HEK293T (cell line): ENCODE measurements around the gene TYMP.

ENCODE experiments used
- CTCF ChIA-PET: fragments of 350-600 bp; formaldehyde crosslinking; extraction: SDS; loops from one replicate; lab custom pipeline; 2021; ENCODE audit warnings: antibody characterized with exemption, inconsistent platforms; lab: Yijun Ruan, JAX
- POLR2A ChIA-PET: fragments of 350-600 bp; formaldehyde crosslinking; extraction: SDS; loops from one replicate; lab custom pipeline; 2020; ENCODE audit warnings: antibody characterized with exemption, inconsistent platforms; lab: Yijun Ruan, JAX
- DNase-seq: peaks from one replicate; pipeline ENCODE4 v3.0.0; 2012; ENCODE audit warnings: mixed read lengths; ENCODE audit errors: extremely low spot score
- ARNT ChIP-seq: fragments of 450-650 bp; IDR thresholded peaks from 2 replicates; pipeline ENCODE4 v1.6.1; 2017; ENCODE audit warnings: mild to moderate bottlenecking
- BHLHE40 ChIP-seq: fragments of 450-650 bp; IDR thresholded peaks from 2 replicates; pipeline ENCODE4 v1.6.1; 2016; ENCODE audit warnings: mild to moderate bottlenecking, moderate library complexity, borderline replicate concordance
- CTBP1 ChIP-seq: fragments of 450-650 bp; IDR thresholded peaks from 2 replicates; pipeline ENCODE4 v1.6.1; 2016; ENCODE audit warnings: borderline replicate concordance
- ELF4 ChIP-seq: fragments of 450-650 bp; IDR thresholded peaks from 2 replicates; pipeline ENCODE4 v1.6.1; 2017; ENCODE audit warnings: antibody characterized with exemption
- FOXA1 ChIP-seq: fragments of 450-650 bp; IDR thresholded peaks from 2 replicates; pipeline ENCODE4 v1.6.1; 2016; ENCODE audit warnings: mild to moderate bottlenecking
- FOXK2 ChIP-seq: fragments of 450-650 bp; IDR thresholded peaks from 2 replicates; pipeline ENCODE4 v1.6.1; 2016; ENCODE audit warnings: mild to moderate bottlenecking
- FOXM1 ChIP-seq: fragments of 450-650 bp; IDR thresholded peaks from 2 replicates; pipeline ENCODE4 v1.6.1; 2017; ENCODE audit warnings: mild to moderate bottlenecking, borderline replicate concordance
- HDGF ChIP-seq: fragments of 450-650 bp; IDR thresholded peaks from 2 replicates; pipeline ENCODE4 v1.6.1; 2017; ENCODE audit warnings: antibody characterized with exemption, borderline replicate concordance
- L3MBTL2 ChIP-seq: fragments of 450-650 bp; conservative IDR thresholded peaks from 2 replicates; pipeline ENCODE4 v1.6.1; 2016; ENCODE audit warnings: mild to moderate bottlenecking
- LEF1 ChIP-seq: fragments of 450-650 bp; IDR thresholded peaks from 2 replicates; pipeline ENCODE4 v1.6.1; 2017; ENCODE audit warnings: mild to moderate bottlenecking, borderline replicate concordance
- NFRKB ChIP-seq: fragments of 450-650 bp; IDR thresholded peaks from 2 replicates; pipeline ENCODE4 v1.6.1; 2016; ENCODE audit warnings: mild to moderate bottlenecking, moderate library complexity
- SP1 ChIP-seq: fragments of 450-650 bp; IDR thresholded peaks from 2 replicates; pipeline ENCODE4 v1.6.1; 2017
- SUZ12 ChIP-seq: fragments of 450-650 bp; IDR thresholded peaks from 2 replicates; pipeline ENCODE4 v1.6.1; 2016; ENCODE audit warnings: mild to moderate bottlenecking
- TARDBP ChIP-seq: fragments of 450-650 bp; IDR thresholded peaks from 2 replicates; pipeline ENCODE4 v1.6.1; 2016
- ZNF384 ChIP-seq: fragments of 450-650 bp; IDR thresholded peaks from 2 replicates; pipeline ENCODE4 v1.6.1; 2016
- TF ChIP-seq, protein P1 (sequence below): fragments of 450-650 bp; IDR thresholded peaks from 2 replicates; pipeline ENCODE4 v1.6.1; 2016

TYMP gene

DNA sequence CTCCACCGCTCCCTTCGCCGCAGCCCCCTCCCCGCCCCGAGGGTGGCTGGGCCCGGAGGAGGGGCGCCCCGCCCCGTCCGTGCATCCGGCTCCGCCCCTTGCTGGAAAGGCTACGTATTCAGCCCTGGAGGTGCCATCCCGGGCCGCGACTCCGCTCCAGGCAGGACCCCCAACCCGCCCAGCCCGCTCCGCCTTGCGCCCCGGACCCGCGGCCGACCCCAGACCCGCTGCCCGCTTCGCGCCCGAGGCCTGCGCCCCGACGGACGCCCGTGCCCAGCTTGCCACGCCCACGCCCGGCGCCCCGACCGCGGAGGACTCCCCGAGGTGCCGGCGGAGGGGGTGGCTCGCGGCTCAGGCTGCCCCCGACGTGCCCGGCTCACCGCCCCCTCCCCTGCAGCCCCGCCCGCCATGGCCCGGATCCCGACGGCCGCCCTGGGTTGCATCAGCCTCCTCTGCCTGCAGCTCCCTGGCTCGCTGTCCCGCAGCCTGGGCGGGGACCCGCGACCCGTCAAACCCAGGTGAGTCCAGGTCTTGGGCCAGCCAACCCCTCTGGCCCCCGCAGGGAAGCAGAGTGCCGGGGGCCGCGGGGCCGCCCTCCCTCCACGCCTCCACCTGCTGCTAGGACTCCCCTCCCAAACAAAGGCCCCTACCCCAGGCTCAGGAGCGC lies 48.2 kb downstream of the TYMP start, which contains the start of gene ADM2:
TSS of gene ADM2 (plus strand) at position 104 of the 667 bp plus-strand sequence. CDS start at position 409, 305 bp downstream.
- CTCF ChIA-PET = interaction anchor here (0.5 kb wide), 1 partner anchor 106 kb away, joined by 4 read pairs; no protein-coding TSS in a partner anchor
- DNase-seq = no peak
- POLR2A ChIA-PET = interaction anchor here (1.2 kb wide), 1 partner anchor 26 kb away, joined by 4 read pairs; the partner anchor contains the start of genes LMF2 and NCAPH2
- TF ChIP-seq FOXK2 (no peak), CTBP1 (no peak), NFRKB (no peak), L3MBTL2 (no peak), TARDBP (no peak), FOXM1 (no peak), BHLHE40 (no peak), ARNT (no peak), SP1 (no peak), ZNF384 (no peak), HDGF (no peak), FOXA1 (no peak), LEF1 (no peak), ELF4 (no peak), SUZ12 (no peak)
- TF ChIP-seq, protein P1, sequence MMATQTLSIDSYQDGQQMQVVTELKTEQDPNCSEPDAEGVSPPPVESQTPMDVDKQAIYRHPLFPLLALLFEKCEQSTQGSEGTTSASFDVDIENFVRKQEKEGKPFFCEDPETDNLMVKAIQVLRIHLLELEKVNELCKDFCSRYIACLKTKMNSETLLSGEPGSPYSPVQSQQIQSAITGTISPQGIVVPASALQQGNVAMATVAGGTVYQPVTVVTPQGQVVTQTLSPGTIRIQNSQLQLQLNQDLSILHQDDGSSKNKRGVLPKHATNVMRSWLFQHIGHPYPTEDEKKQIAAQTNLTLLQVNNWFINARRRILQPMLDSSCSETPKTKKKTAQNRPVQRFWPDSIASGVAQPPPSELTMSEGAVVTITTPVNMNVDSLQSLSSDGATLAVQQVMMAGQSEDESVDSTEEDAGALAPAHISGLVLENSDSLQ = no peak

DNA sequence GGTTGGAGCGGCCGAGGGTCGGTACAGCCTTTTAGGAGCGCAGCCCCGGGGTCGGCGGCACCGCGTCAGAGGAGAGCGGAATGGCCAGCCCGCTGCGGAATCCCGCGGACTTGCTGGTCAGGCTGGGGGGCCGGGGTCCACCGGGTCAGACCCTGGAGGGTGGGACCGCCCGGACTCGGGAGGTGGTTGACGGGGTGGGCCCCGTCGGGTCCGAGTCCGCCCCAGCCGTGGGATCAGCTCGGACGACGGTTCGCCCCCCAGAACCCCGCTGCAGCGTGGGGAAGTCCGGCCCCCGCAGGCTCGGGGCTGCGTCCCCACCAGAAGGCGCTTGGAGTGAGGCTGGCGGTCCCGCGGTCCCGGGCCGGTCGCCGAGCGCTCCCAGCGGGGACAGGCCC lies 48.8 kb downstream of the TYMP start:
- TF ChIP-seq SUZ12 = no peak
- no peak for TF ChIP-seq TARDBP
- TF ChIP-seq ZNF384 = no peak
- no peak for TF ChIP-seq FOXA1
- no peak for TF ChIP-seq ELF4
- no peak for TF ChIP-seq CTBP1
- no peak for TF ChIP-seq FOXK2
- no peak for DNase-seq
- ChIA-PET CTCF (interaction anchor here (0.5 to 1.1 kb wide), 2 partner anchors 9 to 106 kb away, joined by 4 read pairs; no protein-coding TSS in a partner anchor), POLR2A (interaction anchor here (1.2 kb wide), 1 partner anchor 27 kb away, joined by 4 read pairs; the partner anchor contains the start of genes LMF2 and NCAPH2)

DNA sequence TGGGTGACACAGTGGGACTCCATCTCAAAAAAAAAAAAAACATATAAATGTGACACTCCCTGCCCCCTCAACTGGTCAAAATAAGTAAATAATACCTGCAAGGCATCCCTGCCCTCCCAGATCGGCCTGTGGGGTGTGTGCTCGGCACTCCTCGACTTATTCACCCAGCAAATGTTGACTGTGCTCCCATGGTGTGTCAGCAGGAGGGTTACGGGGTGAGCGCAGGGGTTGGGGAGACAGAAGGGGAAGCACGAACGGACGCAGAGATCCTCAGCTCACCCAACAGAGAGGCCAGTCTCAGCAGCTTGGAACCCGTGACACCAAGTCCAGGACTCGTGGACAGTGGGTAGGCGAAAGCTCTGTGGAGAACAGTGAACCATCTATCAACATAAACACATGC lies 50.1 kb downstream of the TYMP start:
- ChIA-PET CTCF (interaction anchor here (1.1 kb wide), 1 partner anchor 10 kb away, joined by 4 read pairs; no protein-coding TSS in a partner anchor), POLR2A (interaction anchor here (0.9 kb wide), 1 partner anchor 28 kb away, joined by 3 read pairs; the partner anchor contains the start of genes LMF2 and NCAPH2)
- no peak for TF ChIP-seq L3MBTL2
- no peak for TF ChIP-seq CTBP1
- no peak for TF ChIP-seq SUZ12
- TF ChIP-seq FOXK2 = no peak
- TF ChIP-seq, protein P1 = no peak
- TF ChIP-seq FOXM1 = no peak
- no peak for TF ChIP-seq BHLHE40
- no peak for TF ChIP-seq LEF1
- TF ChIP-seq ARNT = no peak
- TF ChIP-seq FOXA1 = no peak
- TF ChIP-seq TARDBP = no peak
- TF ChIP-seq ELF4 = no peak
- no peak for TF ChIP-seq ZNF384
- no peak for TF ChIP-seq HDGF
- TF ChIP-seq NFRKB = no peak
- DNase-seq = no peak

DNA sequence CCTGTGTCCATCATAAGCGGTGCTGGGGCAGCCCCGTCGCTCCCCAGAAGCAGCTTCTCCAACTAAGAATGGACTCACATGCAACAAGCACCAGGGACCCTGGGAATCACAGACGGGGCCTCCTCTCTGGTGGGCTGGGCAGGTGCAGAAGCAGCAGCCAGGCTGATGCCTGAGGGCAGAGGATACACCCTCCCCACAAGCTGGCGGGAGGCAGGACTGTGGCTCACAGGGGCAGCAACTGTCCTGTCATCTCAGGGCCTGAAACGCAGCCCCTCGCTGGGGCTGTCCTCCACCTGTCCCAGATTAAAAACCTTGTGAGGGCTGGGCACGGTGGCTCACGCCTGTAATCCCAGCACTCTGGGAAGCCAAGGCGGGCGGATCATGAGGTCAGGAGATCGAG lies 51.9 kb downstream of the TYMP start:
- no peak for TF ChIP-seq CTBP1
- TF ChIP-seq ARNT = no peak
- TF ChIP-seq HDGF = no peak
- no peak for TF ChIP-seq L3MBTL2
- no peak for TF ChIP-seq BHLHE40
- TF ChIP-seq SUZ12 = no peak
- no peak for TF ChIP-seq ZNF384
- TF ChIP-seq LEF1 = no peak
- TF ChIP-seq FOXA1 = no peak
- no peak for TF ChIP-seq ELF4
- TF ChIP-seq, protein P1 = no peak
- no peak for TF ChIP-seq FOXM1
- TF ChIP-seq SP1 = no peak
- CTCF ChIA-PET = no interaction called here
- no peak for DNase-seq
- POLR2A ChIA-PET = interaction anchor here (2.1 kb wide), 1 partner anchor 47 kb away, joined by 9 read pairs; the partner anchor contains the start of gene SCO2

DNA sequence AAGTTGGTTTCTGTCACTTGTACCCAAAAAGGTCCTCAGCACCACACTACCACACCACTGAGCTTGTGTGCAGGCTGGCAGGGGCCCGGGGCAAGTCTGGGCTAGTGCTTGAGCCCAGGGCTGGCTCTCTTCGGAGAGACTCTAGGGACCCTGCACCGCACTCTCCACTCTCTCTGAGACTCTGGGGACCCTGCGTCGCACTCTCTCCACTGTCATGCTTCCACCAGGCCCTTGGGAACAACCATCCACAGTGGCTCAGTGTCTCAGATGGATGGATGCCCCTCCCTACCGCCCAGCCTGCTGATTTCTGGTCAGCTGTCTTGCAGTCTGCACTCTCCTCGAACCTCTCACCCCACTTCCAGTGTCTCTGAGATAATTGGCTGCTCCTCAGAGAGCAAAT lies 52.9 kb downstream of the TYMP start:
- CTCF ChIA-PET = interaction anchor here (0.5 kb wide), 1 partner anchor 152 kb away, joined by 4 read pairs; no protein-coding TSS in a partner anchor
- POLR2A ChIA-PET = interaction anchor here (0.9 to 2.1 kb wide), 2 partner anchors 32 to 48 kb away, joined by 3 to 9 read pairs; partner anchors contain the start of gene SCO2
- DNase-seq = no peak
- TF ChIP-seq TARDBP = no peak
- no peak for TF ChIP-seq FOXA1
- TF ChIP-seq ELF4 = no peak
- TF ChIP-seq, protein P1 = no peak
- TF ChIP-seq ARNT = no peak
- no peak for TF ChIP-seq BHLHE40
- no peak for TF ChIP-seq SP1
- TF ChIP-seq FOXK2 = no peak
- TF ChIP-seq LEF1 = no peak
